T-helper 1 cell (primary cell): ENCODE results near the gene ABCB6.
A peak's percentile ranks its signal among the peaks of the same experiment; 100 is the strongest.

Source experiments
- DNase-seq, 5 donors: peaks; one replicate each; pipeline ENCODE4 v3.0.0-alpha.2; 2012 to 2020

The ABCB6 gene

GRCh38 chr2:219182331-219183150 is 36.2 kb downstream of the ABCB6 start:
- peak in 1 of 5 donors; percentile 27 for DNase-seq

GRCh38 chr2:219181531-219181930 is 37.2 kb downstream of the ABCB6 start:
- no peak for DNase-seq

GRCh38 chr2:219180961-219181360 is 37.8 kb downstream of the ABCB6 start:
- DNase-seq = no peak

GRCh38 chr2:219179601-219180465 is 38.9 kb downstream of the ABCB6 start:
- no peak for DNase-seq

GRCh38 chr2:219178377-219179175 is 40.2 kb downstream of the ABCB6 start:
- peak in 3 of 5 donors; percentile 33 to 45 (median 43) for DNase-seq

- peak; percentile 68 to 94 (median 72) for DNase-seq
Observed at GRCh38 chr2:219177552-219178376, 41.0 kb downstream of the ABCB6 start, which contains the start of gene RETREG2. TSS of gene RETREG2 (plus strand) at chr2:219178275. CDS start at chr2:219178353, 78 bp downstream.

GRCh38 chr2:219176818-219177551 is 41.8 kb downstream of the ABCB6 start, which contains the start of gene CNPPD1:
TSS of gene CNPPD1 (minus strand) at chr2:219176925. CDS start at chr2:219176828, 97 bp downstream.
- peak; percentile 75 to 96 (median 81) for DNase-seq

- peak in 2 of 5 donors; percentile 6 to 27 for DNase-seq
Observed at GRCh38 chr2:219175928-219176817, 42.6 kb downstream of the ABCB6 start.

- no peak for DNase-seq
Observed at GRCh38 chr2:219175486-219175885, 43.3 kb downstream of the ABCB6 start.

- DNase-seq = no peak
Observed at GRCh38 chr2:219174801-219175200, 44.0 kb downstream of the ABCB6 start.

- no peak for DNase-seq
Observed at GRCh38 chr2:219174146-219174545, 44.6 kb downstream of the ABCB6 start.

- DNase-seq = no peak
Observed at GRCh38 chr2:219173176-219173575, 45.6 kb downstream of the ABCB6 start.

- no peak for DNase-seq
Observed at GRCh38 chr2:219172231-219173154, 46.3 kb downstream of the ABCB6 start.

- peak in 2 of 5 donors; percentile 21 to 25 for DNase-seq
Observed at GRCh38 chr2:219171231-219171651, 47.5 kb downstream of the ABCB6 start.

GRCh38 chr2:219169930-219170654 is 48.7 kb downstream of the ABCB6 start, which contains the start of gene SLC23A3:
TSS of gene SLC23A3 (minus strand) at chr2:219170029. CDS start at chr2:219169984, 45 bp downstream.
- no peak for DNase-seq

GRCh38 chr2:219168932-219169331 is 49.8 kb downstream of the ABCB6 start:
- no peak for DNase-seq

GRCh38 chr2:219168526-219168925 is 50.2 kb downstream of the ABCB6 start:
- no peak for DNase-seq

GRCh38 chr2:219167997-219168396 is 50.8 kb downstream of the ABCB6 start:
- DNase-seq = no peak
